NCI-H446 (cell line): ENCODE data around the gene MRPS2.
A peak's percentile ranks its signal among the peaks of the same experiment; 100 is the strongest.
"Not testable (repeated sequence)": the region's sequence is repeated elsewhere in the genome, so short reads cannot be mapped to it uniquely, and the experiment has no call there.

Experiments
- DNase-seq, 2 experiments: peaks; one replicate each; lab custom pipeline; 2025; lab: John Stamatoyannopoulos, UW

MRPS2 gene

DNA sequence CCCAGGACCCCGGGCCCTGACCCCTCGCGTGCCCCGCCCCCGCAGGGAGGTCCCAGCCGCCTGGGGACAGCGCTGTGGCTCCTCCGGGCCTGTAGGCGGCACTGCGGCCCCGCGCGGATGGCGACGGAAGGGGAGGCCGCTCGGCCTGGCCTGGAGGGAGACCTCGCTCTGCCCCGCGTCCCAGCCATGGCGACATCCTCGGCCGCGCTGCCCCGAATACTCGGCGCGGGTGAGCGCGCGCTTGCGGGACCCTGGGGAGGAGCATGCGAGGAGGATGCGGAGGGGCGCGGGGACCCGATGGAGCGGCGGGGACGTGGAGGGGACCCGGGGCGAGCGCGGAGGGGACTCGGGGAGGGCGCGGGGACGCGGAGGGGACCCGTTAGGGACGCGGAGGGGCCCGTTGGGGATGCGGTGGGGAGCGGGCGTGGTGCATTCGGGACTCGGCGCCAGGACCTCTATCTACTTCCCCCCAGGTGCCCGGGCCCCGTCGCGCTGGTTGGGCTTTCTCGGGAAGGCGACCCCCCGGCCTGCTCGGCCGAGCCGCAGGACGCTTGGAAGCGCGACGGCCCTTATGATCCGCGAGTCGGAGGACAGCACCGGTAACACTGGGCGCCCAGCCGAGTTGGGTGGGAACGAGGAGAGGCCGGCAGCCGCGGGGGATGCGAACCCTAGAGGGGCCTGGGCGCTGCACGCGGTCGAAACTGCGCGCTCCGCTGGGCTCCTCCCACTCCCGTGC is at the start of gene MRPS2:
Gene MRPS2, plus strand, starts transcription at position 158 of the 736 bp plus-strand sequence. Its CDS starts 29 bp downstream, at position 187.
- DNase-seq, result peak; percentile 58 to 69

DNA sequence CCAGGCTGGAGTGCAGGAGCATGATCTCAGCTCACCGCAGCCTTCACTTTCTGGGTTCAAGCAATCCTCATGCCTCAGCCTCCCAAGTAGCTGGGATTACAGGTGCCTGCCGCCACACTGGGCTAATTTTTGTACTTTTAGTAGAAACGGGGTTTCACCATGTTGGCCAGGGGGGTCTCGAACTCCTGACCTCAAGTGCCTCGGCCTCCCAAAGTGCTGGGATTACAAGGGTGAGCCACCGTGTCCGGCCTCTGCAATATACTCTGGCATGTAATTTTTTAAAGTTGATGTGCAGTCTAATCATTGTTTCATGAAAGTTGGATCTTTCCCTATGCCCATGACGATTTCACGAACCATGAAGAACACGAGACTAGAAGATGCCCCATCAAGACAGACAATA is 49.5 kb upstream of the MRPS2 start:
- DNase-seq, result no peak

DNA sequence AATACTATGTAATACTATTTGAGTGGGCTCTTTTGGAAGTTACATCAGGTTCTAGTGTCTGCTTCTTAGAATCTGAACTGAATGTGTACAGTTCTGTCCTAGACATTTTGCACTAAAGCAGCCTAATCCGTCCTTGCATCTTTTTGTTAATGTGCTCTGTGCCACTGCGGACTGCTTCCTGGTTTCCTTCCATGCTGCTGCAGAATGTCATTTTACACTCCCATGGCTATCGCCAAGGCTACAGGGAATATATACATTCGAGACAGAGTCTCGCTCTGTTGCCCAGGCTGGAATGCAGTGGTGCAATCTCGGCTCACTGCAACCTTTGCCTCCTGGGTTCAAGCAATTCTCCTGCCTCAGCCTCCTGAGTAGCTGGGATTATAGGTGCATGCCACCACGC is 48.6 kb upstream of the MRPS2 start:
- not testable (repeated sequence) for DNase-seq

GRCh38 chr9:135454737-135455136 is 45.7 kb upstream of the MRPS2 start:
- DNase-seq, result no peak

DNA sequence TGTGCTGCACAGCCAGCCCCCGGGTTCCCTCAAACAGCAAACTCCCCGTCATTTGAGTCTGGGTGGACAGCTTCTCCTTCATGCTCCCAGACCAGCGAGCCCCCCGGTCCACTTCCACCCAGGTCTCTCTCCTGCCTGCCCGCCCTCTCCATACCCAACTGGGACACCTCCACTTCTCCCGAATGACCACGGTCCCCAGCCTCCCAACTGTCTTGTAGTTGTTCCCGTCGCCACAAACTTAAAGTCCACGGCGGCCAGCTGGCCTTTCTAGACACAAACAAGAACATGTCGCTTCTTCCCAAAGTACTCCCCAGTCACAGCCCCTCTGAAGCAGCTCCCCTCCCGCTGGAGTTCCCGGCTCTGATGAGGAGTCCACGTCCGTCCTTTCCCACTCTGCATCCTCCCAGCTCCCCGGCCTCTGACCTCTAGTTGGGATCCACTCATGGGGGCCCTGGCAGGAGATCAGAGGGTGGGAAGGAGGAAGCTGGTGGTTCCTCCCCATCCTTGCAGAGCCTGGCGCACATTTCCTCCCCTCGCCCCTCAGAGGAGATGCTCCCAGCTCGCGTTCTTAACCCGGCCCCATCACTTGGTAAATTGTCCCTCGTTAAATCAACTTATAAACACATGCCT is 45.0 kb upstream of the MRPS2 start:
- no peak for DNase-seq

DNA sequence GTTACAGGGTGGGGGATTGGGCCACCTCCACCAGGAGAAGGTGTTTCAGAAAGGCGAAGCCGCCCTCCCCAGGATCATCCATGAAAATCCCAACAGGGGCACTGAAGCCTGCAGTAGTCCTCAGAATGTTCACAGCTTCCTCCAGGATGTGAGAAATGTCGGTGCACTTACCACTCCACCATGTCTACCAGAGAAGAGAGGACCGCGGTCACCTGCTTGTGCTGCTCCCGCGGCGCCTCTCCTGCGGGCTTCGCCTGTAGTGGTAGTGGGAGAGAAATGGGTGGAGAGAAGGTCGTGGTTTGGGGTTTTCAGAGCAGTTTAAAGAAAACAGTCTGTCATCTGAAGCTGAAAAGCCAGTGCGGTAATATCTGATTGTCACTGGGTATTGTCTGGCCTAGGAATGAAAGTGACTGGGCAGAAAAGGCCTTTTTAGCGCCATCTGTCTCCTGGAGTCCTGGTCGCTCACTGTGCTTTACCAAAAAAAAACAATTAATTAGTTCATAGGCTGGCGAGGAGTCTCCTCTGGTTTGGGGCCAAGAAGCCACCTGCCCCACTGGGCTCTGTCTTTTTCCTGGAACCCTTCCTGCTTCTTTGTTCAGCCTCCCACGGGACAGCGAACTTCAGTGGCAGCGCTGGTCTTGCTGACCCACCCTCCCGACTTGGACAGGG is 43.9 kb upstream of the MRPS2 start:
- DNase-seq, result no peak

DNA sequence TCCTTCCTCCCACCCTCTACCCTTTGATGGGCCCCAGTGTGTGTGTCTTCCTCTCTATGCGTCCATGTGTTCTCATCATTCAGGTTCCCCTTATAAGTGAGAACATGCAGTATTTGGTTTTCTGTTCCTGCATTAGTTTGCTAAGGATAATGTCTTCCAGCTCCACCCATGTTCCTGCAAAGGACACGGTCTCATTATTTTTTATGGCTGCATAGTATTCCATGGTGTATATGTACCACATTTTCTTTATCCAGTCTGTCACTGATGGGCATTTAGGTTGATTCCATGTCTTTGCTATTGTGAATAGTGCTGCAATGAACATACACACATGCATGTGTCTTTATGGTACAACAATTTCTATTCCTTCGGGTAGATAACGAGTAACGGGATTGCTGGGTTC is 42.0 kb upstream of the MRPS2 start:
- DNase-seq, result not testable (repeated sequence)

DNA sequence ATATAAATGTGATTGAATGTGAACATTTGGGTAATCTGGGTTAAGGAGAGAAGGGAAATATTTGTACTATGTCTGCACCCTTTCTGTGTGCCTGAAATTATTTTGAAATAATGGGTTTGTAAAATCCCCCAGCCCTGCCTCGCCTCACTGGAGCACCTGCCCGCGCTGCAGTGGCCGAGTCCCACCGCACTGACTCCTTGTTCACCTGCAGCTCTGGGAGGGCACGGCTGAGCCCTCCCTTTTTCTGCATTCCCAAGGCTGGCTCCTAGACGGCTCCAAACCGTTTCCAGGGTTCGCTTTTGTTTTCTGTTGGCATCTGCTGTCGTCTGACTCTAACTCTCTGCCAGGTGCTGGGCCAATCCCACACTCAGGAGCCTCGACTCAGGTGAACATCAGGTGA is 38.5 kb upstream of the MRPS2 start:
- no peak for DNase-seq

GRCh38 chr9:135463140-135463539 is 37.3 kb upstream of the MRPS2 start:
- no peak for DNase-seq

- no peak for DNase-seq
Measured at GRCh38 chr9:135464181-135464580, 36.3 kb upstream of the MRPS2 start.

- no peak for DNase-seq
Measured at GRCh38 chr9:135468854-135469521, 31.5 kb upstream of the MRPS2 start.

DNA sequence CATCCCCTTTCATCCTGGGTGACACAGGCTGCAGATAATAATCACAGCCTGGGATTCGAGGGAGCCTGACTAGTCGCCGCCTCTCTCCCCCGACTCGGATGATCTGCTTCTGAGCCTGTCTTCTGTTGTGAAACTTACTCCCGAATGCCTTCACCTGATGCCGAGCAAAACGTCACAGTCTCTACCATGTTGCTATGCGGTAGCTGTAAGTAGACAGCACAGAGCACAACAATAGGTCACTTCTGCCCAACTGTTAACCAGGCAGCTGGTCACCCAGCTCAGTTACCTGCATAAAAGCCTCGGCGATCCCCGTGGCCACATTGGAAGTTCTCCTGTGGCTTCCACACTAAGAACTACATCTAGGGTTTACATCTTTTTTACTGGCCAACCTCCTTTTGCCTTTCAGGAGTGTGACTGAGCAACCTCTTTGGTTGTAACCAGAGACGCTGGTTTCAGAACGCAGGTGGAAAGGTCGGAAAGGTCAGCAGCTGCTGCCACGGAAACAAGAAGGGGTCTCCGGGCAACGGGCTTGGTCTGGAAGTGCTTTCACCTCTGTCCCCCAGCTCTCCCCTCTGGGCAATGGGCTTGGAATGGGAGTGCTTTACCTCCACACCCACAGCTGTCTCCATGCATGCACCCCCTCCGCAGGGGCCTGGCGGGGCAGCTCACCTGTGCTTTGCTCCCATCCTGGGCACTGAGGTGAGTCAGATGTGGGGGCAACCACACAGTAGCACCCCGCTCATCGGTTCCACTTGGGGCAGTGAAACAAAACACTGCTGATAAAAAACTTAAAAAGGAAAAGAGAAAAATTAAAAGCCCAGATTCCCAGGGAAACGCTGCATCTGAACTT is 28.5 kb upstream of the MRPS2 start:
- DNase-seq, result no peak

DNA sequence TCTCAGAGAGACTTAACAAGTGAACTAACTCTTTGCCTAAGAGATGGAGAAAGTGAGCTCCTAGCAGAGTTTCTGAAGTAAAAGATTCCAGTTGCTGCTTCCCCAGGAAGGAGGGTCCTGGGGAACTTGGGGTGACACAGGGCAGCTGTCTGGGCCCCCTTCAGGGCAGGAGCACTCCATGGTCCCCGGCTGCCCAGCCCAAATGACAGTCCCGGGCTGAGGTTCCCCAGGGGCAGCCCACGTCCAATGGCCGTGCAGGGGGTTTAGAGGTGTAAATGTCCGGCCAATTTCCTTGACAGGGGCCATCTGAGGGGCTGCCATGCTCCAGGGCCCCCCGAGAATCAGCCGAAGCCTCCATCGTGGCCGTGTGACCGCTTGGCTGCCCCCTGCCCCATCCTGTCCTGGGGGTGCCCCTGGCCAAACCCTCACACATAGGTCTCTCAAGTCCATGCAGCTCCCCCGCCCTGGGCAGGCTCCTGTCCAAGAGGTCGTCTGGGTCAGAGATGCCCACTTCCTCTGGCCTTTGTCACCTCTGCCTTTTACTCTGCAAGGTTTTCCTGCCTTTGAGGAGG is 26.4 kb upstream of the MRPS2 start:
- no peak for DNase-seq

DNA sequence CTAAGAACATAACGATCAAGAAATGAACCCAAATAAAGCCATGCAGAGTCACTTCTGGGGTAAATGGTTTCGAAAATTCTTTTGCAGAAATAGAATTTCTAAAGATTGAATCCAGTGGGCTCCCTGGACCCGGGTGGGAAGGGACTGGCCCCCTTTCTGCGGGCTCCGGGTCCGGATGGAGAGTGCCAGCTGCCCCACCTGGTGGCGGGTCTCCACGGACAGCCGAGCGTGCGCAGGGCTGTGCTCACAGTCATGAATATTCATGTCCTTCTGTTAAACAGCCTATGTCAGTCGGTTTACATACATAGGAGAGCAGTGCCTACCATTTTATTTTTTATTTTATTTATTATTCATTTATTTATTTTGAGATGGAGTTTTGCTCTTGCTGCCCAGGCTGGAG is 25.6 kb upstream of the MRPS2 start:
- no peak for DNase-seq

GRCh38 chr9:135476561-135477355 is 23.7 kb upstream of the MRPS2 start:
- no peak for DNase-seq

DNA sequence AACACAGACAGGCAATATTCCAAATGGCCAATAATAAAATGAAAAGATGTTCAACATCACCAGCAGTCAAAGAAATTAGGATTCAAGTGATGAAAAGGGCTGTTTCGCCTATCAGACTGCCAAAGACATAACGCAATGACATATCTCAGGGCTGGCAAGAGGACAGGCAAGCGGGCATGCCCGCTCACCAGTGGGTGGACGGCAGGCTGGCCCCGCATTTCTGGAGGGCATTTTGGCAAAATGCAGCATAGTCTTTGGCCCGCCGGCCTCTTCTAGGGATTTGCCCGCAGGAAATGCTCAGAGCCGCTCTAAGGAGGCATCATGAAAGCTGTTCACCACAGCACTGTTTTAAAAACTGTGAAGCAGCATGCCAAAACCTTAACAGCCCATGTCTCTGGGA is 22.3 kb upstream of the MRPS2 start:
- DNase-seq, result no peak

GRCh38 chr9:135478829-135479468 is 21.5 kb upstream of the MRPS2 start:
- no peak for DNase-seq

DNA sequence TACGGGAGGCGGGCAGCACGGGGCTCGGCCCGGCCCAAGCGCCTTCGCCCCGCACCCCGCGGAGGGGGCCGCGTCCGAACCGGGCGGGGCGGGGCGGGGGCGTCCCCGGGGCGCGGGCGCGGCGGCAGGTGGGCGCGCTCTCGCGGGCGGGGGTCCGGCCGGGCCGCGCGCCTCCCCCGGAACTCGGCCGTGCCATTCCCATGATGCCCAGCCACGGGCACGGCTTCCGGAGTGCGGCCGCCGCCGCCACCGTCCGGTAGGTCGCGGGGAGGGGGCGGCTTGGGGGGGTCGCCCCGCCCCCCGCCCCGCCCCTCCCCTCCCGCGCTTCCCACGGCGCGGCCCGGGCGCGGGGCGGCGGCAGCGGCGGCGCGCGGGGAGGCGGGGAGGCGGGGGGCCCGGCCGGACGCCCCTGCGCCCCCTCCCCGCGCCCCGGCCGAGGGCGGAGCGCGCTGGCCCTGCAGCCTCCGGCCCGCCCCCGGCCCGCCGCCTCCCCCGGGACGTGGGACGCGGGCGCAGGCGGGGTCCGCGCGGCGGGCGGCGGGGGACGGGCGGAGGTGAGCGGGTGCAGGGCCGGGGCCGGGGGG is 20.9 kb upstream of the MRPS2 start, which contains the start of gene PPP1R26:
Gene PPP1R26, plus strand, starts transcription at position 314 of the 584 bp plus-strand sequence. CDS start 4,729 bp downstream, outside the sequence.
- DNase-seq, result no peak
